NCI-H1417 treated with DMSO at 0.1 percent for 48 hours (cell line): ENCODE results near the gene OR8B8.
"Not testable (repeated sequence)": the region's sequence is repeated elsewhere in the genome, so short reads cannot be mapped to it uniquely, and the experiment has no call there.

Experiments
- DNase-seq: peaks from one replicate; lab custom pipeline; 2025; lab: John Stamatoyannopoulos, UW

OR8B8 gene, protein sequence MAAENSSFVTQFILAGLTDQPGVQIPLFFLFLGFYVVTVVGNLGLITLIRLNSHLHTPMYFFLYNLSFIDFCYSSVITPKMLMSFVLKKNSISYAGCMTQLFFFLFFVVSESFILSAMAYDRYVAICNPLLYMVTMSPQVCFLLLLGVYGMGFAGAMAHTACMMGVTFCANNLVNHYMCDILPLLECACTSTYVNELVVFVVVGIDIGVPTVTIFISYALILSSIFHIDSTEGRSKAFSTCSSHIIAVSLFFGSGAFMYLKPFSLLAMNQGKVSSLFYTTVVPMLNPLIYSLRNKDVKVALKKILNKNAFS

DNA sequence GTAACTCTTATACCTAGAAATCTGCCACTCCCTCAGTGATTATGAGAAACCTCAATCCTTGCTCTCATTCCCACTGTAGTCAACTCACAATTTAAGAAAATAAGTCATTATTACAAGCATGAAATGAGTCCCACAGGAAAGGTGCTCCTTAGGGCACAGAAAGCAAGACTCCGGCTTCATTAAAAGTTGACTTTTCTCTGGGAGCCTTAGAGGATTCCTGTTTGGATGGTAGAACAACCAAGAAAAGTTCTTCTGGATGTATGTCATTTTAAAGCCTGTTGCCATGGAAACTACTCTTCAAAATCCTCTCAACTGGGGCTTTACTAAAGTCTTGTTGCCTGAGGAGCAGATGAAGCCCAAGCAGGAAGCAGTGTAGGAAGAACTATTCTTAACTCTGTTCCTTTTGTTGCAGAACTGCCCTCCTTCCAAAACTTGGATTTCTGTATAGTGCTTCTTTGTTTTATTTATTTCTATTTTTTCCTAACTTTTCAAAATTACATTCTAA is at the start of gene OR8B8:
OR8B8 (minus strand) TSS at position 51 of the 505 bp plus-strand sequence. CDS start 4,611 bp downstream, outside the sequence.
- DNase-seq, result no peak

DNA sequence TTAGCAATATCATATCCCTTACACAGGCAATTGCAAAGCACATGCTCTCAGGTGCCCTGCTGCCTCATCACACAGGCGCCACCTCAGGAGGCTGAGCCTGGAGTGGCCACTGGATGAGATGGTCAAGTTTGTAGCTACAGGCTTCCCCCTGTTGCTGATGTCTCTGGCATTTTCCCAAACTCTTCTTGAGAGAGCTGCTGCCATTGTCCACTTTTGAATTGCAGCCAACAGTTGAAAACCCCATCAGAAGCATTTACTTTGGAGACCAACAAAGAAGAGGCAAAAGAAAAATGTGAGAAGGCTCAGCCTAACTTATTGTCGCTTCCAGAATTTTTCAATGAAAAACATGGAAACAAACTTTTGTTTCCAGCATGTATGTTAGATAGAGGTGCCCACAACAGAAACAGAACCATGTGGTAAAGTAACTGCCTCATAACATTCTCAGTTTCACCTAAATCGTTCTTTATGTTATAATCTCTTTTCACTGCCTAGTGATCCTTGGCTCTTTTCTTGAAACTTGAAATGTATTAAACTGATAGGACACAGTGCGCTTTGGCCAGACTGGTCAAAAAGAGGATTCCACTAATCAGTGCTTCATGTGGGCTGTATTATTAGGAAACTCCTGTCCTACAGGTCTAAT is 47.6 kb upstream of the OR8B8 start:
- DNase-seq, result no peak

DNA sequence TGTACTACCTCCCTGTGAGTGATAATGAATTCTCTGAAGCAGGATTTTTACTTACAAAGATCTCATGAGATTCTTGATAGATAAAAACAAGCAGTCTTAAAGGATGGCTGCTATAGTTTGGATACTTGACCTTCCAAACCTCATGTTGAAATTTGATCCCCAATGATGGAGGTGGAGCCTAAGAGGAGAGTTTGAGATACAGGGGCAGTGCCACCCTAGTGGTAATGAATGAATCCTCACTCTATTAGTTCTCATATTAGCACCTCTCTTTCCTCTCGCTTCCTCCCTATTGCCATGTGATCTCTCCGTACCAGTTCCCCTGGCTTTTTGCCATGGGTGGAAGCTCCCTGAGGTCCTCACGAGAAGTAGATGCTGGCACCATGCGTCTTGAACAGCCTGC is 37.9 kb upstream of the OR8B8 start:
- DNase-seq, result no peak

- DNase-seq, result no peak
These were observed 37.1 kb upstream of the OR8B8 start for GRCh38 chr11:124482362-124483147.

DNA sequence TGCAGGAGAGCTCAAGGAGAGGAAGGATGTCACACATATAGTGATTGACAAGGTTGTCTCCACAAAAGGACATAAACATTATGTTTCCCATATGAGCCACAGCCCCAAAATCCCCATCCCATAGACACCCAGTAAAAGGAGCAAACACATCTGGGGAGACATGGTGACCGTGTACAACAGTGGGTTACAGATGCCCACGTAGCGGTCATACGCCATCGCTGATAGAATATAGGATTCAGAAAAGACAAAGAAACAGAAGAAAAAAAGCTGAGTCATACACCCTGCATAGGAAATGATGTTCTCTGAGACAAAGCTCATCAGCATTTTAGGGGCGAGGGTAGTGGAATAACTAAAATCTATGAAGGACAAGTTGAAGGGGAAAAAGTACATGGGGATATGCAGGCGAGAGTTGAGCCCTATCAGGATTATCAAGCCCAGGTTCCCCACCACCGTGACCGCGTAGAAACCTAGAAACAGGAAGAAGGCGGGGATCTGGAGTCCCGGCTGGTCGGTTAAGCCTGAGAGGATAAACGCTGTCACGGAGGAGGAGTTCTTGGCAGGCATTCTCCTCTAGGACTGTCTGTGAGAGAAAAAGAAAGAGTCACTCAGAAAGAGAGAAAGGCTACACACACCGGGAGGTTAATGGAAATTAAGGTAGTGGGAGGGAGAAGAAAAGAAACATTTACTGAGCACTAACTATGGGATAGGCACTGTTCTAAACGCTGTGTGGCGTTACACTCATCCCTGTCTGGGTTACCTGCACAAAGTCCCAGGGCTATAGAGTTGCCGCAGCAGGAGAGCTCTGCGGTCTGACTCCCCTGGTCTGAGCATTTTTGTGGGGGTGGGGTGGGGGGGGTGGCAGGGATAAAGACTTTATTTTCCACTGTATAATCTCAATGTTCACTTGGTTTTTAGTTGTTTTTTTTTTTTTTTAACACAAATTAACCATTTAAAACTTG is 36.1 kb upstream of the OR8B8 start:
- no peak for DNase-seq

DNA sequence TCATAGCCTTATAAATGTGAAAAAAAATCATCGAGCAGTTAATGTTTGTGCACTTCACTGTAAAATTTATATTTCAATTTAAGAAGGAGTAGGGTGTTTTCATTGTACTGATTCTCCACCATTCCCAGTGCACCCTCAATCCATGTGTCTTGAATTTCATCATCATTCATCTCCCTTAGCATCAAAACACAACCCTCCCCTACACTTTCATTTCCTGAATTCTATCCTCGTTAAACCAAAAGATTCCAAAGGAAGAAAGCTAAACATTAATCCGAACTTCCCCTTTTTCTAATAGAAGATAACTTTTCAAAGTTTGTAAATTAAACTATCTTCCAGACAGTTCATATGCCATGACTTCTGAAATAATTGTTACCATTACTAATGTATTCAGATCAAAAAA is 34.1 kb upstream of the OR8B8 start:
- no peak for DNase-seq

- no peak for DNase-seq
These were observed 29.8 kb upstream of the OR8B8 start for GRCh38 chr11:124475265-124475664.

DNA sequence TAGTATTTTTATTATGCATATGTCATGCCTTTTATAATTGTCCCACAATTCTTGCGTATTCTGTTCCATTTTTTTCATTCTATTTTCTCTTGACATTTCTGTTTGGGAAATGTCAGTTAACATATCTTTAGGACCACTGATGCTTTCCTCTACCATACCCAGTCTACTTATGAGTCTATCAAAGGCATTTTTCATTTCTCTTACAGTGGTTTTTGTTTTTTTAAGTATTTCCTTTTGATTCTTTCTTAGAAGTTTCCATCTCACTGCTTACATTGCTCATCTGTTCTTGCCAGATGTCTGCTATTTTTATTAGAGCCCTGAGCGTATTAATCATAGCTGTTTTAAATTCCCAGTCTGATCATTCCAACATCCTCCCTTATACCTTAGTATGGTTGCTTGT is 29.3 kb upstream of the OR8B8 start:
- no peak for DNase-seq

DNA sequence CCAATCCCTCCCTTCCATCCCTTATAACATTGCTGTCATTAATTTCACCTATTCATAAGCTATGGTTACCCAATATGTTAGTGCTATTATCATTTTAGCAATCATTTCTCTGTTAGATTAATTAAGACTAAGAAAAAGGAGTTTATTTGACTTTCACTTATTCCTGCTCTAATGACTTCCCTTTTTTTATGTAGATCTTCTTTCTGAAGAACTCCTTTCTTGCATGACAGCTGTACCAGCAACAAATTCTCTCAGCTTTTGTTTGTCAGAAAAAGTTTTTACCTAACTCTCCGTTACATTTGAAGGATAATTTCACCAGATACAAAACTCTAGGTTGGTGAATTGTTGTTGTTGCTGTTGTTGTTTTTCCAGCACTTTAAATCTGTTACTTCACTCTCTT is 28.6 kb upstream of the OR8B8 start:
- no peak for DNase-seq

GRCh38 chr11:124473476-124473875 is 28.0 kb upstream of the OR8B8 start:
- DNase-seq, result no peak

DNA sequence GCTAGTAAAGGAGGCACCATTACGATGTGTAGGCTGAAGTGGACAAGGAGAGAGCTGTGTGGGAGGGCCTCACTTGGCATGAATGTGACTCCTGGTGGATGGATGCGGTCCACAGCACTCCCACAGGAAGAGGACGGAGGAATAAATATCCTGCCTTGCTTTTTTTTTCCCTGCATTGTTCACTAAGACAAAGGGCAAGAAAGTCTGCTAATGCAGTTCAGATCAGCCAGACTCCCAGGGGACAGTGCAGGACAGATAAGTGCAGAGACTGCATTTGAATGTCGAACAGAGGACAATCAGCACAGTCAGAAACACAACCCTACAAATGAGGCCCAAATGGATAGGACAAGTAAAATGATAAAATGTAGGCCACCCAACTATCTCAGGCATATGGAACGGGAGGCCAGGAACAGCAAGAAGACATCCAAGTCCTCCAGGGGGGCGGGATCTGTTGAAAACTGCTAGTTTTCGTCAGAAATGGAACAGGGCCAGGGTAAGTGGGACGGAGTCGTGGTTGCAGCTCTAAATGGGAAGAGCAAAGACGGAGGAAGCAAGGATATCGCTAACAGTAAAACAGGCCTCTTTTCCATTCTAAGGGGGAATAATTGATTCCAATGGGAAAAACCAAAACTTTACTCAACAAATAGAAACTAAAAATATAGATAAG is 25.2 kb upstream of the OR8B8 start:
- no peak for DNase-seq

DNA sequence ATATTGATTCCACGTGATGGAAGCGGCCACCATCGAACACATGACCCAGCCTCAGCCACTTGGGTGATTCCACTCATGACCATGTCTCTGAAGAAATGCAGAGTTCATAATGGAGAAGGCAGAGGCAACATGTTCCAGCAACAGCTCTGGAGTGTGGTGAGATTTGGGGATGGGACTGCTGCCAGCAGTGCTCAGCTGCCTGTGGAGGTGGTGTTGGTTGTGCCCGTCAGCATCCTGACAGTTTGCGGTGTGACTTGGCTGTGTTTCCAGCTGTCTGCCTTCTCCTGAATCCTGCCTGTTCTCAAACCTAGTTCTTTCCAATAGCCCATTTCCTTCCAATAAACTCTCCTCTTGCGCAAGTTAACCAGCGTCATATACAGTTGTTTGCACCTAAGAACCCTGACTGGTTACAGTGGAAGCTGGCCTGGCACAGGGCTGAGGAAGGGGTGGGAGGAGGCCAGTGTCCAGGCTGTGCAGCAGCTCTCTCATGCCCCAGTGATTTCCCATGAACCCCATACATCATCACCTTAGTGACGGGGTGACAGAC is 22.0 kb upstream of the OR8B8 start:
- no peak for DNase-seq

- no peak for DNase-seq
These were observed 19.9 kb upstream of the OR8B8 start for GRCh38 chr11:124465368-124465767.

GRCh38 chr11:124463990-124464389 is 18.5 kb upstream of the OR8B8 start:
- DNase-seq, result no peak

- no peak for DNase-seq
These were observed 17.8 kb upstream of the OR8B8 start for GRCh38 chr11:124463324-124463723.

DNA sequence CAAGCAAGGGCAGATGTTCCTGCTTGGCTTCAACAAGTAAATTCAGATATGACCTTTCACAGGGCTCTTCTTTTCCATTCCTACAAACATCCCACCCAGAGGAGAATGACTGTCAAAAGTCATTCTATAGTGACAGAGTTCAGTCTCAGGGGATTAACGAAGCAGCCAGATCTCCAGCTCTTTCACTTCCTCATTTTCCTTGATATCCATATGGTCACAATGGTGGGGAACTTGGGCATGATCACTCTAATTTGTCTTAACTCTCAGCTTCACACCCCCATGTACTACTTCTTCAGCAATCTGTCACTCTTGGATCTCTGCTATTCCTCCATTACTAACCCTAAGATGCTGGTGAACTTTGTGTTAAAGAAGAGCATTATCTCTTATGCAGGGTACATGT is 15.0 kb upstream of the OR8B8 start:
- no peak for DNase-seq

DNA sequence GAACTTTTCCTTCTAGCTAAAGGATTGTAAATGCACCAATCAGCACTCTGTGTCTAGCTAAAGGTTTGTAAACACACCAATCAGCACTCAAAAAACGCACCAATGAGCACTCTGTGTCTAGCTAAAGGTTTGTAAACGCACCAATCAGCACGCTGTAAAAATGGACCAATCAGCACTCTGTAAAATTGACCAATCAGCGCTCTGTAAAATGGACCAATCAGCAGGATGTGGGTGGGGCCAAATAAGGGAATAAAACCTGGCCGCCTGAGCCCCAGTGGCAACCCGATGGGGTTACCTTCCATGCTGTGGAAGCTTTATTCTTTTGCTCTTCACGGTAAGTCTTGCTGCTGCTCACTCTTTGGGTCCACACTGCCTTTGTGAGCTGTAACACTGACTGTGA is 13.9 kb upstream of the OR8B8 start:
- DNase-seq, result not testable (repeated sequence)

DNA sequence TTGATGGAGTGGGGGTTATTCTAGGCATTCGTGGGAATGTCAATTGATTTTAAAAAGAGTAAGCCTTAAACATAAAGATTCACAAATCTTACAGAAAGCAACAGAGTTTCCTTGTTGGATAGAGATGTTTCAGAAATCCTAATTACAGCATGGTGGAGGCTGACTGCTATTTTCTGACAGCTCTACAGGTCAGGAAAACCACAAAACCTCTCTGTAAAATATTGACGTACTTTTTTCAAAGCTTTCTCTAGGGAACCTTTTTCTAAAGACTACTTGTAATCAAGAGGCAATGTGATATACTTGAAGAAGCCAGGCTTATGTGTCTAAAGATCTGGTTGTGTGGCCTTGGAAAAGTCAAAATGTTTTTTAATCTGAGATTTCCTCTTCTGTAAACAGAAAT is 9.1 kb upstream of the OR8B8 start:
- no peak for DNase-seq

GRCh38 chr11:124446916-124447315 is 1.4 kb upstream of the OR8B8 start:
- no peak for DNase-seq

DNA sequence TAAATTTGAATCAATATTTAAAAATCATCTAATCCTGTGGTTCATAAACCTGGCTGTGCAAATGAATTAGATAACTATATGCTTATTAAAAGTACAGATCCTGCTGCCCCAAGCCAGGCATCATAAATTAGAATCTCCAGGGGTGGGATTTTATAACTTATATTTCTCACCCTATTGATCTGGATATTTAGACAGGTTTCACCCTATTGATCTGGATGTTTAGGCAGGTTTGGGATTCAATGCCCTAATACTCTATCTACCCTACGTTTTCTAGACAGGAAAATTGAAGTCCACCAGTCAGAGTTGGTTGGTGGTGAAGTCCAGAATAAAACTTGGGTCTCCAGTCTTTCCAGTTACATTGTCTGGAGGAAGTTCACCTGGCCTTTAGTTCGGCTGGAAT is 2.6 kb downstream of the OR8B8 start:
- DNase-seq, result no peak

DNA sequence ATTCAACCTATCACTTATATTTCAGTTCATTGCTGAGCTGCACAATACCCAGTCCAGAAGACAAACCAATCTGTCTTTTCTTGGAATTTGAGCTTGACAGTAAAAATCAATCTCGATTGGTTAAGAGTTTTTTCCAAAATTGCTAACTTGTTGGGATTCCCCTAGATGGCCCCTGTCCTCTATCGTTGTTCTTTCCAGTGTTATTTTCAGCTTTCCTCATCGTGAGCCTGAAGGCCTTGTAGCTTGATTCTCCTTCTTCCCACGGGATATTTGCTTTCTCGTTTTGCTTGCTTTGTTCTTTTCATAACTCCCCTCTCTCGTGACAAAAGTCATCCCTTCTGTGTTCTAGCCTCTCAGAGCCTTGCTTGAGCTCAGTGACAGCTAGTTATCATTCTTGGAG is 3.1 kb downstream of the OR8B8 start:
- no peak for DNase-seq
